Nasal cavity respiratory epithelium epithelial cell of viscerocranial mucosa (primary cell): ENCODE measurements around the gene NTMT2. TPM values are rescaled to one million over a fixed set of nuclear protein-coding genes. Genes with fewer than 3 reads are reported as not detected.

Experiments used
- total RNA-seq: library from RNA; depleted of rRNA; stranded (reverse); fragments of >200 nt; gene quantifications from 2 replicates; pipeline ENCODE4 v1.2.3, GENCODE V29; 2014

Gene NTMT2
- not detected in 2 replicates for total RNA-seq

DNA sequence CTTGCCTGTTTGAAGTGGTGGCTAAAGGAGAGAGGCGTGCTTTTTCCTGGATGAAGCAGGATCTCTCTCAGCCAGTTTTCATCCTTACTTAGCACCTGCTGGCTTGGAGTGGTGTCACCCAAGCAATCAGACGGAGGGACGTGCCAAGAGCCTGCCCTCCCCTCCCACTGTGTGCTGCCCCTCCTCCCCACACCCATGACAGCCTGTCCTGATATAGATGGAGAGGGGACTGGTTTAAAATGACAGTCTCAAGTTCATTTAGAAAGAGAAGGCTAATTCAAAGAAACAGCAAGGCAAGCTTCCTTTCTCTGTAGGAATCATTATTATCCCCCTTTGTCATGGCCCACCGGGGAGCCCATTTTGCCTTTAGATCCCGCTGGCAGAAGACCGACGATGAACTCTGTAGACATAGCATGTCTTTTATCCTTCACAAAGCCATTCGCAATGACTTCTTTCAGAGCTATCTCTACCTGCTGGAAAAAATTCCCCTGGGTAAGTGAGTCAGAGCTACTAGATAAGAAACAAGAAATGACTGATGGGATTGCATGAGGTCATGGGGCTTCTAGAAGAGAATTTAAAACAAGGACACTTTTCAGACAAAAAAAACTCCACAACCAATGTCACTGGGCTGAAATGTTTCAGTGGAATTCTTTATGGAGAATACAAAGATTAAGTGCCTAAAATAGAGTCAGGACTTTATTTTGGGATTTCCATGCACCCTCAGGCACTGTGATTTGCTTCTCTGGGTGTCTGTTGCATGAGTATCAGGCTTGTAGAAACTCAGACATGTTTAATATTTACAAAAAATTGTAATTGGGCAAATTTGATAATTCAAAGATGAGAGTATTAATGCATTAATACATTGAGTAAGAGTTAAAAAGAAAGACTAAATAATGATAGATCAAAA lies at the start of gene NTMT2:
Gene NTMT2, plus strand, starts transcription at position 190 of the 907 bp plus-strand sequence. Its CDS starts 149 bp downstream, at position 339.

Other genes starting within 250 kb of the NTMT2 start
- 15.7 and 23.1 TPM in 2 replicates for gene KIFAP3, start 71.3 kb upstream of the NTMT2 start, total RNA-seq